GM19328 (cell line): ENCODE measurements around the gene MEPCE.
"Not testable (repeated sequence)": the region's sequence is repeated elsewhere in the genome, so short reads cannot be mapped to it uniquely, and the experiment has no call there.

Source experiments
- ATAC-seq: cut with Tn5 transposase; IDR thresholded peaks from one replicate; pipeline ENCODE4 v1.9.1; 2021; ENCODE audit warnings: mild to moderate bottlenecking, moderate library complexity; ENCODE audit not compliant: unreplicated experiment

The MEPCE gene

GRCh38 chr7:100433276-100433591 lies 3.6 kb downstream of the MEPCE start:
- ATAC-seq: no peak

- ATAC-seq: no peak
Measured at GRCh38 chr7:100433592-100434296, 4.1 kb downstream of the MEPCE start.

- no peak for ATAC-seq
Measured at GRCh38 chr7:100434297-100435144, 4.9 kb downstream of the MEPCE start.

- peak; percentile 18 for ATAC-seq
Measured at GRCh38 chr7:100435401-100436304, 6.0 kb downstream of the MEPCE start.

- ATAC-seq: no peak
Measured at GRCh38 chr7:100437150-100438100, 7.8 kb downstream of the MEPCE start.

- ATAC-seq: no peak
Measured at GRCh38 chr7:100438172-100438571, 8.5 kb downstream of the MEPCE start.

- not testable (repeated sequence) for ATAC-seq
Measured at GRCh38 chr7:100438731-100439130, 9.1 kb downstream of the MEPCE start.

- ATAC-seq: not testable (repeated sequence)
Measured at GRCh38 chr7:100439244-100439643, 9.6 kb downstream of the MEPCE start.

- ATAC-seq: no peak
Measured at GRCh38 chr7:100441641-100442535, 12.3 kb downstream of the MEPCE start.

GRCh38 chr7:100443096-100443840 lies 13.6 kb downstream of the MEPCE start:
- ATAC-seq: no peak

GRCh38 chr7:100444311-100445278 lies 15.0 kb downstream of the MEPCE start:
- no peak for ATAC-seq

- no peak for ATAC-seq
Measured at GRCh38 chr7:100446040-100446439, 16.4 kb downstream of the MEPCE start.

GRCh38 chr7:100447363-100447762 lies 17.7 kb downstream of the MEPCE start:
- not testable (repeated sequence) for ATAC-seq

GRCh38 chr7:100449190-100449795 lies 19.7 kb downstream of the MEPCE start:
- no peak for ATAC-seq

- no peak for ATAC-seq
Measured at GRCh38 chr7:100452513-100452912, 22.9 kb downstream of the MEPCE start.

- not testable (repeated sequence) for ATAC-seq
Measured at GRCh38 chr7:100453854-100454253, 24.2 kb downstream of the MEPCE start.

GRCh38 chr7:100455206-100455605 lies 25.6 kb downstream of the MEPCE start:
- ATAC-seq: no peak
